HepG2 (cell line): ENCODE results near the gene TMX2. TPM values are rescaled to one million over a fixed set of nuclear protein-coding genes. Genes with fewer than 3 reads are reported as not detected.

Experiments used
- BRD4 ChIP-seq: sonication (generic); formaldehyde crosslinking; IDR thresholded peaks from 2 replicates; pipeline ENCODE4 v1.4.0; 2020; ENCODE audit warnings: missing genetic modification reagents
- JUN ChIP-seq: sonication (generic); formaldehyde crosslinking; IDR thresholded peaks from 2 replicates; pipeline ENCODE4 v1.4.0; 2020; ENCODE audit warnings: mild to moderate bottlenecking, missing genetic modification reagents
- MAF1 ChIP-seq: sonication (generic); formaldehyde crosslinking; IDR thresholded peaks from 2 replicates; pipeline ENCODE4 v1.5.0; 2020; ENCODE audit warnings: missing genetic modification reagents, borderline replicate concordance
- MAFG ChIP-seq: sonication (generic); formaldehyde crosslinking; IDR thresholded peaks from 2 replicates; pipeline ENCODE4 v1.5.1; 2020; ENCODE audit warnings: mild to moderate bottlenecking, missing genetic modification reagents
- NPAS2 ChIP-seq: sonication (generic); formaldehyde crosslinking; IDR thresholded peaks from 2 replicates; pipeline ENCODE4 v1.8.0; 2022; ENCODE audit warnings: mild to moderate bottlenecking, missing genetic modification reagents, borderline replicate concordance
- PHF5A ChIP-seq: IDR thresholded peaks from one replicate; pipeline ENCODE4 v1.6.1; 2018; ENCODE audit warnings: low read depth, missing genetic modification reagents; ENCODE audit not compliant: unreplicated experiment
- POGZ ChIP-seq: sonication (generic); formaldehyde crosslinking; IDR thresholded peaks from 2 replicates; pipeline ENCODE4 v1.4.0; 2020; ENCODE audit warnings: mild to moderate bottlenecking, missing genetic modification reagents
- SMAD3 ChIP-seq: sonication (generic); formaldehyde crosslinking; IDR thresholded peaks from 2 replicates; pipeline ENCODE4 v1.4.0; 2020; ENCODE audit warnings: missing genetic modification reagents
- SRF ChIP-seq: IDR thresholded peaks from 2 replicates; pipeline ENCODE4 v1.6.1; 2011; ENCODE audit warnings: mild to moderate bottlenecking, low read depth, low read length, moderate library complexity
- TEAD3 ChIP-seq: optimal IDR thresholded peaks from 2 replicates; pipeline ENCODE3; 2016; ENCODE audit warnings: borderline replicate concordance
- THAP11 ChIP-seq: IDR thresholded peaks from 2 replicates; pipeline ENCODE4 v1.6.1; 2016; ENCODE audit warnings: missing biosample characterization, missing genetic modification reagents
- YY1 ChIP-seq: IDR thresholded peaks from 2 replicates; pipeline ENCODE4 v1.6.1; 2011; ENCODE audit warnings: low read length, low read depth, moderate library complexity, mild to moderate bottlenecking; ENCODE audit not compliant: insufficient read depth, insufficient replicate concordance
- ZBTB20 ChIP-seq: sonication (generic); formaldehyde crosslinking; IDR thresholded peaks from 2 replicates; pipeline ENCODE4 v1.8.1; 2023; ENCODE audit warnings: missing genetic modification reagents, low read depth, mild to moderate bottlenecking, borderline replicate concordance
- ZBTB38 ChIP-seq: sonication (generic); formaldehyde crosslinking; IDR thresholded peaks from 2 replicates; pipeline ENCODE4 v1.5.1; 2020; ENCODE audit warnings: mild to moderate bottlenecking, missing genetic modification reagents
- ZNF317 ChIP-seq: sonication (generic); formaldehyde crosslinking; IDR thresholded peaks from 2 replicates; pipeline ENCODE4 v1.5.0; 2020; ENCODE audit warnings: mild to moderate bottlenecking, missing genetic modification reagents
- ZNF329 ChIP-seq: sonication (generic); formaldehyde crosslinking; IDR thresholded peaks from 2 replicates; pipeline ENCODE4 v1.9.0; 2021; ENCODE audit warnings: low read depth, mild to moderate bottlenecking, missing genetic modification reagents
- ZNF430 ChIP-seq: sonication (generic); formaldehyde crosslinking; IDR thresholded peaks from 2 replicates; pipeline ENCODE4 v1.9.0; 2021; ENCODE audit warnings: mild to moderate bottlenecking, missing genetic modification reagents
- ZNF451 ChIP-seq: sonication (generic); formaldehyde crosslinking; IDR thresholded peaks from 2 replicates; pipeline ENCODE4 v1.5.0; 2020; ENCODE audit warnings: mild to moderate bottlenecking, missing genetic modification reagents
- ZNF556 ChIP-seq: sonication (generic); formaldehyde crosslinking; IDR thresholded peaks from 2 replicates; pipeline ENCODE4 v1.4.0; 2020; ENCODE audit warnings: mild to moderate bottlenecking, missing genetic modification reagents, borderline replicate concordance
- ZNF557 ChIP-seq: sonication (generic); formaldehyde crosslinking; IDR thresholded peaks from 2 replicates; pipeline ENCODE4 v1.4.0; 2020; ENCODE audit warnings: missing genetic modification reagents
- ZNF749 ChIP-seq: sonication (generic); formaldehyde crosslinking; IDR thresholded peaks from 2 replicates; pipeline ENCODE4 v1.8.0; 2022; ENCODE audit warnings: mild to moderate bottlenecking, missing genetic modification reagents, moderate library complexity, borderline replicate concordance
- polyA plus RNA-seq, 8 experiments: library from polyadenylated mRNA; depleted of rRNA in 3 of 8; stranded (reverse) in 7 of 8; unstranded in 1 of 8; fragments of >200 nt; fragmentation: Illumina TruSeq in 4 of 8; extraction: Trizol in 4 of 8; gene quantifications; 2 replicates each; pipeline versions ENCODE4 v1.2.1 to v1.2.3, GENCODE V29; 2011 to 2016; ENCODE audit warnings: low read depth in 4 of 8, missing spikeins in 1 of 8, mixed read lengths in 1 of 8; ENCODE audit not compliant: insufficient read depth in 1 of 8
- total RNA-seq, 5 experiments: library from RNA; depleted of rRNA; stranded (reverse); fragments of >200 nt; fragmentation: Illumina TruSeq; extraction: Trizol; gene quantifications; 2 replicates each; pipeline ENCODE4 v1.2.3, GENCODE V29; 2016; ENCODE audit warnings: low read depth in 1 of 5
- TF ChIP-seq, protein P1 (sequence below): sonication (generic); formaldehyde crosslinking; IDR thresholded peaks from 2 replicates; pipeline ENCODE4 v1.4.0; 2020; ENCODE audit warnings: missing genetic modification reagents, mild to moderate bottlenecking, borderline replicate concordance
- TF ChIP-seq, protein P2 (sequence below): sonication (generic); formaldehyde crosslinking; IDR thresholded peaks from 2 replicates; pipeline ENCODE4 v1.8.0; 2022; ENCODE audit warnings: mild to moderate bottlenecking, missing genetic modification reagents
- TF ChIP-seq, protein P3 (sequence below): sonication (generic); formaldehyde crosslinking; IDR thresholded peaks from 2 replicates; pipeline ENCODE4 v1.4.0; 2020; ENCODE audit warnings: mild to moderate bottlenecking, low read depth, missing genetic modification reagents

TMX2 gene
- total and polyA plus RNA-seq, 2 of the 13 experiments (the other 11 are each of a cell fraction or from before 2014, with no cell fraction given): 84.5 to 129 TPM

DNA sequence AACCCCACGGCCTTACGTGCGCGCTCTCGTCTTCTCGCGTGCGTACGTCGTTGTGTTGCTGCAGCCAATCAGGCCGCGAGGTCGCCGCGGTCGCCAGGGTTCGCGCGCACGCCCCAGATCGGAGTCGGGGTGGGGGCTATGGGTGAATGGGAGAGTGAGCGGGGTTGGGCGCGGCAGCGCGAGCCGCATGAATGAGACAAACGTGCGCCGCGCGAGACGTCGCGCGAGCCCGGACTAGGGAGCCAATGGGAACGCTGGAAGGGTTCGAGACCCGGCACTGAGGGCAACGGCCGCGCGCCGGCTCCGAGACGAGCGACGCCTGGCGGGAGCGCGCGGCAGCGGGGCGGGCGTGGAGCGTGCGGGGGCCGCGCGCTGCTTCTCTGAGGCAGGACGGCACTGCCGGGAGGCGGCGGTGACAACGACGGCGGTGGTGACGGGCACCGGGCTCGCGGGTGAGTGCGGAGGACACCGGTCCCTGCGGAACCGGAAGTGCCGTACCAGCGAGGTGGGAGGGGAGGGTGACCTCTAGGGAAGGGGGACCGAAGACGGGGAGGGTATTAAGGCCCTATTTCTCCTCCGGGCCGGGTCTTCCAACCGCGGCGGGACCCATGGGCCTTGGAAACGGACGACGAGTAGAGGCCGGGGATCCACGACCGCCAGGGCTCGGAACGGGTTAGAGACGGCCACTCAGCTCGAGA lies 44.5 kb upstream of the TMX2 start, which contains the start of gene ZDHHC5 (continued):
- TF ChIP-seq, protein P1, sequence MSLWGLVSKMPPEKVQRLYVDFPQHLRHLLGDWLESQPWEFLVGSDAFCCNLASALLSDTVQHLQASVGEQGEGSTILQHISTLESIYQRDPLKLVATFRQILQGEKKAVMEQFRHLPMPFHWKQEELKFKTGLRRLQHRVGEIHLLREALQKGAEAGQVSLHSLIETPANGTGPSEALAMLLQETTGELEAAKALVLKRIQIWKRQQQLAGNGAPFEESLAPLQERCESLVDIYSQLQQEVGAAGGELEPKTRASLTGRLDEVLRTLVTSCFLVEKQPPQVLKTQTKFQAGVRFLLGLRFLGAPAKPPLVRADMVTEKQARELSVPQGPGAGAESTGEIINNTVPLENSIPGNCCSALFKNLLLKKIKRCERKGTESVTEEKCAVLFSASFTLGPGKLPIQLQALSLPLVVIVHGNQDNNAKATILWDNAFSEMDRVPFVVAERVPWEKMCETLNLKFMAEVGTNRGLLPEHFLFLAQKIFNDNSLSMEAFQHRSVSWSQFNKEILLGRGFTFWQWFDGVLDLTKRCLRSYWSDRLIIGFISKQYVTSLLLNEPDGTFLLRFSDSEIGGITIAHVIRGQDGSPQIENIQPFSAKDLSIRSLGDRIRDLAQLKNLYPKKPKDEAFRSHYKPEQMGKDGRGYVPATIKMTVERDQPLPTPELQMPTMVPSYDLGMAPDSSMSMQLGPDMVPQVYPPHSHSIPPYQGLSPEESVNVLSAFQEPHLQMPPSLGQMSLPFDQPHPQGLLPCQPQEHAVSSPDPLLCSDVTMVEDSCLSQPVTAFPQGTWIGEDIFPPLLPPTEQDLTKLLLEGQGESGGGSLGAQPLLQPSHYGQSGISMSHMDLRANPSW: no peak
- TF ChIP-seq ZNF430 (CRISPR knock-in tag): 0 out of 2 replicates have a peak, but pooled peaks have one; percentile 21
- peak; percentile 49; the same call in 1 of the 2 replicates for TF ChIP-seq POGZ
- TF ChIP-seq NPAS2 (CRISPR knock-in tag): no peak
- TF ChIP-seq BRD4 (CRISPR knock-in tag): no peak
- TF ChIP-seq, protein P2, sequence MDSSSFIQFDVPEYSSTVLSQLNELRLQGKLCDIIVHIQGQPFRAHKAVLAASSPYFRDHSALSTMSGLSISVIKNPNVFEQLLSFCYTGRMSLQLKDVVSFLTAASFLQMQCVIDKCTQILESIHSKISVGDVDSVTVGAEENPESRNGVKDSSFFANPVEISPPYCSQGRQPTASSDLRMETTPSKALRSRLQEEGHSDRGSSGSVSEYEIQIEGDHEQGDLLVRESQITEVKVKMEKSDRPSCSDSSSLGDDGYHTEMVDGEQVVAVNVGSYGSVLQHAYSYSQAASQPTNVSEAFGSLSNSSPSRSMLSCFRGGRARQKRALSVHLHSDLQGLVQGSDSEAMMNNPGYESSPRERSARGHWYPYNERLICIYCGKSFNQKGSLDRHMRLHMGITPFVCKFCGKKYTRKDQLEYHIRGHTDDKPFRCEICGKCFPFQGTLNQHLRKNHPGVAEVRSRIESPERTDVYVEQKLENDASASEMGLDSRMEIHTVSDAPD (CRISPR knock-in tag): no peak
- TF ChIP-seq, protein P3, sequence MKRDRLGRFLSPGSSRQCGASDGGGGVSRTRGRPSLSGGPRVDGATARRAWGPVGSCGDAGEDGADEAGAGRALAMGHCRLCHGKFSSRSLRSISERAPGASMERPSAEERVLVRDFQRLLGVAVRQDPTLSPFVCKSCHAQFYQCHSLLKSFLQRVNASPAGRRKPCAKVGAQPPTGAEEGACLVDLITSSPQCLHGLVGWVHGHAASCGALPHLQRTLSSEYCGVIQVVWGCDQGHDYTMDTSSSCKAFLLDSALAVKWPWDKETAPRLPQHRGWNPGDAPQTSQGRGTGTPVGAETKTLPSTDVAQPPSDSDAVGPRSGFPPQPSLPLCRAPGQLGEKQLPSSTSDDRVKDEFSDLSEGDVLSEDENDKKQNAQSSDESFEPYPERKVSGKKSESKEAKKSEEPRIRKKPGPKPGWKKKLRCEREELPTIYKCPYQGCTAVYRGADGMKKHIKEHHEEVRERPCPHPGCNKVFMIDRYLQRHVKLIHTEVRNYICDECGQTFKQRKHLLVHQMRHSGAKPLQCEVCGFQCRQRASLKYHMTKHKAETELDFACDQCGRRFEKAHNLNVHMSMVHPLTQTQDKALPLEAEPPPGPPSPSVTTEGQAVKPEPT: 0 out of 2 replicates have a peak, but pooled peaks have one; percentile 46
- 0 out of 2 replicates have a peak, but pooled peaks have one; percentile 26 for TF ChIP-seq JUN (CRISPR knock-in tag)
- peak; percentile 55; the same call in 1 of the 2 replicates for TF ChIP-seq ZNF749 (CRISPR knock-in tag)
- TF ChIP-seq MAFG (CRISPR knock-in tag): no peak
- 0 out of 2 replicates have a peak, but pooled peaks have one; percentile 70 for TF ChIP-seq ZNF557 (CRISPR knock-in tag)
- TF ChIP-seq YY1: peak; percentile 58
- 0 out of 2 replicates have a peak, but pooled peaks have one; percentile 30 for TF ChIP-seq MAF1 (CRISPR knock-in tag)
- TF ChIP-seq SRF: no peak
- no peak for TF ChIP-seq ZBTB20 (CRISPR knock-in tag)
- TF ChIP-seq THAP11 (CRISPR knock-in tag): peak; percentile 91
- TF ChIP-seq ZNF329 (CRISPR knock-in tag): no peak
- no peak for TF ChIP-seq PHF5A
- no peak; the same call in 1 of the 2 replicates for TF ChIP-seq ZNF556
- no peak for TF ChIP-seq TEAD3 (CRISPR knock-in tag)
- TF ChIP-seq ZNF451 (CRISPR knock-in tag): no peak
- no peak; the same call in 1 of the 2 replicates for TF ChIP-seq ZBTB38 (CRISPR knock-in tag)
- TF ChIP-seq ZNF317 (CRISPR knock-in tag): no peak; the same call in 1 of the 2 replicates
- no peak for TF ChIP-seq SMAD3 (CRISPR knock-in tag)
